CD4-positive, alpha-beta T cell treated with Interleukin-10 for 1 hour (primary cell): ENCODE results near the gene SYS1.
"Not testable (repeated sequence)": the region's sequence is repeated elsewhere in the genome, so short reads cannot be mapped to it uniquely, and the experiment has no call there.

Source experiments
- DNase-seq: peaks from one replicate; pipeline ENCODE4 v3.0.0-alpha.2; 2020

Gene SYS1

GRCh38 chr20:45340236-45340847 lies 22.6 kb upstream of the SYS1 start:
- no peak for DNase-seq

GRCh38 chr20:45340951-45341350 lies 22.0 kb upstream of the SYS1 start:
- no peak for DNase-seq

- DNase-seq = no peak
Measured at GRCh38 chr20:45341579-45341938, 21.4 kb upstream of the SYS1 start.

- no peak for DNase-seq
Measured at GRCh38 chr20:45341939-45342854, 20.8 kb upstream of the SYS1 start.

GRCh38 chr20:45342855-45343531 lies 20.0 kb upstream of the SYS1 start:
- DNase-seq = no peak

GRCh38 chr20:45343532-45344167 lies 19.3 kb upstream of the SYS1 start:
- no peak for DNase-seq

- DNase-seq = no peak
Measured at GRCh38 chr20:45344168-45344860, 18.6 kb upstream of the SYS1 start.

GRCh38 chr20:45345104-45345936 lies 17.6 kb upstream of the SYS1 start:
- DNase-seq = no peak

GRCh38 chr20:45346291-45346718 lies 16.7 kb upstream of the SYS1 start:
- DNase-seq = no peak

GRCh38 chr20:45346851-45347250 lies 16.1 kb upstream of the SYS1 start:
- no peak for DNase-seq

- DNase-seq = no peak
Measured at GRCh38 chr20:45347297-45347935, 15.5 kb upstream of the SYS1 start.

- DNase-seq = peak; percentile 74
Measured at GRCh38 chr20:45347936-45348778, 14.8 kb upstream of the SYS1 start, which contains the start of gene SDC4. TSS of gene SDC4 (minus strand) at chr20:45348424. CDS start at chr20:45348384, 40 bp downstream.

- DNase-seq = no peak
Measured at GRCh38 chr20:45350217-45350616, 12.7 kb upstream of the SYS1 start.

GRCh38 chr20:45350795-45351194 lies 12.2 kb upstream of the SYS1 start:
- DNase-seq = not testable (repeated sequence)

GRCh38 chr20:45352729-45353128 lies 10.2 kb upstream of the SYS1 start:
- DNase-seq = no peak

- DNase-seq = no peak
Measured at GRCh38 chr20:45353746-45354145, 9.2 kb upstream of the SYS1 start.

GRCh38 chr20:45354423-45355208 lies 8.3 kb upstream of the SYS1 start:
- no peak for DNase-seq

- no peak for DNase-seq
Measured at GRCh38 chr20:45355209-45356084, 7.5 kb upstream of the SYS1 start.
